ENCODE data around the gene ZNF662. TPM values are rescaled to one million over a fixed set of nuclear protein-coding genes. Genes with fewer than 3 reads are reported as not detected.

ZNF662 gene
- total RNA-seq, 1 experiment from 2014 or later: not detected

DNA sequence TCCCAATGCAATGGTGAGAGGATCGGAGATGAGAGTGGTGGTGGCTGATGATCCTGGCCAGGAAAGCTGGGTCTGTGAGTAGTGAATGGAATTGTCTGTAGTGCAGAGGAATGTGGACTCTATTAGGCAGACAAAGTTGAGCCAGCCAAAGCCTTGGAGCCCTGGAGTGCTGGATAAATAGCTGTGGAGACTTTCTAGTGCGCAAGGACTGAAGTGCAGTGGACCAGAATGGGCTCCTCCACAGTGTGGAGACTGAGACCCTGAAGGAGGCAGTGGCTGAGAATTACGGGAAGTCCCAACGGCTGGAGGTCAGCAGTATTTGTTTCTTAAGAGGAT is 874 bp downstream of the ZNF662 start:
- Histone ChIP-seq H2BK15ac (ENCODE audit: low read depth, low read length) (no peak overlapping the region), H4K20me1 (ENCODE audit: control insufficient read depth, insufficient read depth, insufficient read length) (no peaks in the 10 kb centered on the region), H3K23me2 (ENCODE audit: insufficient read length, low read depth, low read length, poor library complexity, severe bottlenecking) (no peaks in the 10 kb centered on the region), H3K79me1 (ENCODE audit: insufficient read depth, low read depth, low read length, poor library complexity, severe bottlenecking) (no peaks in the 10 kb centered on the region), H3T11ph (ENCODE audit: low read length) (no peak overlapping the region), H4K91ac (ENCODE audit: insufficient read length, low read depth, low read length) (no peak overlapping the region), H3K4ac (ENCODE audit: low read depth, low read length) (no peak overlapping the region), H3K23ac (ENCODE audit: insufficient read length, low read depth, low read length) (no peak overlapping the region), H3K4me2 (ENCODE audit: insufficient read depth, insufficient read length, low read length) (no peak overlapping the region), H3K4me1 (ENCODE audit: insufficient read depth, low read length) (no peaks in the 10 kb centered on the region), H2BK120ac (ENCODE audit: low read depth, low read length, poor library complexity, severe bottlenecking) (no peak overlapping the region), H2BK5ac (ENCODE audit: insufficient read length, low read length) (no peak overlapping the region), H3K9me3 (ENCODE audit: control insufficient read depth, low read depth, low read length) (no peaks in the 10 kb centered on the region), H2BK12ac (ENCODE audit: insufficient read length, low read depth, low read length) (no peak overlapping the region), H4K8ac (replicated peaks; ENCODE audit: insufficient read length, low read depth, low read length) (no peak overlapping the region), H3K56ac (ENCODE audit: insufficient read length, low read depth, low read length) (no peak overlapping the region), H2AK5ac (ENCODE audit: insufficient read length, low read length) (no peak overlapping the region), H3K79me2 (ENCODE audit: insufficient read depth, low read length) (no peaks in the 10 kb centered on the region), H3K27ac (ENCODE audit: insufficient read length, low read depth, low read length) (no peak overlapping the region), H3K27me3 (ENCODE audit: insufficient read depth, low read length) (no peaks in the 10 kb centered on the region), H3K18ac (ENCODE audit: insufficient read length, low read depth, low read length) (no peak overlapping the region), H2AFZ (ENCODE audit: low read length) (no peak overlapping the region), H3K14ac (ENCODE audit: insufficient read depth, low read length) (no peak overlapping the region), H2BK20ac (ENCODE audit: low read depth, low read length, poor library complexity, severe bottlenecking) (no peak overlapping the region), H4K5ac (ENCODE audit: insufficient read length, low read depth, low read length) (no peak overlapping the region), H3K9ac (ENCODE audit: extremely low read depth, insufficient read length, low read length) (no peak overlapping the region)
- Mint-ChIP-seq H3K36me3 (ENCODE audit: insufficient read depth in 1 of 3, low read depth in 3 of 3) (peaks cover 9 to 23% (median 11%) of the 10 kb centered on the region in 3 experiments), H3K4me3 (no peak overlapping the region), H3K27me3 (ENCODE audit: low read depth) (peaks cover 10% of the 10 kb centered on the region; the same call in 1 of the 2 replicates), H3K27ac (no peak overlapping the region; a peak in 1 of 7 replicates), H3K4me1 (peaks cover 15 to 17% of the 10 kb centered on the region in 2 experiments), H3K9me3 (peaks cover 18 to 26% of the 10 kb centered on the region in 2 experiments)
- no CpG with 5 or more reads among the region's 4 CpGs for WGBS (ENCODE audit: extremely low coverage, insufficient read length, low lambda C conversion rate)
- no peak for DNase-seq
- TF ChIP-seq, protein P1, sequence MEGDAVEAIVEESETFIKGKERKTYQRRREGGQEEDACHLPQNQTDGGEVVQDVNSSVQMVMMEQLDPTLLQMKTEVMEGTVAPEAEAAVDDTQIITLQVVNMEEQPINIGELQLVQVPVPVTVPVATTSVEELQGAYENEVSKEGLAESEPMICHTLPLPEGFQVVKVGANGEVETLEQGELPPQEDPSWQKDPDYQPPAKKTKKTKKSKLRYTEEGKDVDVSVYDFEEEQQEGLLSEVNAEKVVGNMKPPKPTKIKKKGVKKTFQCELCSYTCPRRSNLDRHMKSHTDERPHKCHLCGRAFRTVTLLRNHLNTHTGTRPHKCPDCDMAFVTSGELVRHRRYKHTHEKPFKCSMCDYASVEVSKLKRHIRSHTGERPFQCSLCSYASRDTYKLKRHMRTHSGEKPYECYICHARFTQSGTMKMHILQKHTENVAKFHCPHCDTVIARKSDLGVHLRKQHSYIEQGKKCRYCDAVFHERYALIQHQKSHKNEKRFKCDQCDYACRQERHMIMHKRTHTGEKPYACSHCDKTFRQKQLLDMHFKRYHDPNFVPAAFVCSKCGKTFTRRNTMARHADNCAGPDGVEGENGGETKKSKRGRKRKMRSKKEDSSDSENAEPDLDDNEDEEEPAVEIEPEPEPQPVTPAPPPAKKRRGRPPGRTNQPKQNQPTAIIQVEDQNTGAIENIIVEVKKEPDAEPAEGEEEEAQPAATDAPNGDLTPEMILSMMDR (conservative IDR thresholded peaks at IDR 0.05): no peak

Data from H9 (cell line).